ENCODE data around the gene NHERF2.

GRCh38 chr16:1992704-1993317 is 33.9 kb upstream of the NHERF2 start:
- no peak for TF ChIP-seq POLR2AphosphoS5 (IDR thresholded peaks at IDR 0.05; ENCODE audit: low read depth, low read length)
- no peak for TF ChIP-seq POLR2A (IDR thresholded peaks at IDR 0.05; ENCODE audit: low read depth, low read length)
- TF ChIP-seq TAF1 (IDR thresholded peaks at IDR 0.05; ENCODE audit: low read depth, low read length) = no peak
- TF ChIP-seq SPI1 (IDR thresholded peaks at IDR 0.05; ENCODE audit: low read depth, low read length) = no peak
- TF ChIP-seq POU2F2 (IDR thresholded peaks at IDR 0.05; ENCODE audit: low read depth, low read length) = no peak
